WTC11 (cell line): ENCODE data around the gene THSD4.

Experiments
- CTCF ChIP-seq: fragments of 200-600 bp; IDR thresholded peaks from 2 replicates; pipeline ENCODE4 v1.8.0; 2022; ENCODE audit warnings: antibody characterized with exemption
- E2F5 ChIP-seq: sonication (generic); formaldehyde crosslinking; IDR thresholded peaks from 2 replicates; pipeline ENCODE4 v1.8.1; 2022; ENCODE audit warnings: mild to moderate bottlenecking, moderate library complexity, missing genetic modification reagents
- TP53 ChIP-seq: sonication (generic); formaldehyde crosslinking; IDR thresholded peaks from 2 replicates; pipeline ENCODE4 v1.8.1; 2023; ENCODE audit warnings: mild to moderate bottlenecking, missing genetic modification reagents

GRCh38 chr15:71112429-71112828 is 2.8 kb upstream of the THSD4 start:
- TF ChIP-seq CTCF (no peak), TP53 (CRISPR knock-in tag) (no peak), E2F5 (no peak)
